ENCODE data around the gene MUC5B. TPM values are rescaled to one million over a fixed set of nuclear protein-coding genes. Genes with fewer than 3 reads are reported as not detected.
A peak's percentile ranks its signal among the peaks of the same experiment; 100 is the strongest.
"Not testable (repeated sequence)": the region's sequence is repeated elsewhere in the genome, so short reads cannot be mapped to it uniquely, and the experiment has no call there.

The MUC5B gene
- total RNA-seq, 2 donors from 2014 or later: not detected

DNA sequence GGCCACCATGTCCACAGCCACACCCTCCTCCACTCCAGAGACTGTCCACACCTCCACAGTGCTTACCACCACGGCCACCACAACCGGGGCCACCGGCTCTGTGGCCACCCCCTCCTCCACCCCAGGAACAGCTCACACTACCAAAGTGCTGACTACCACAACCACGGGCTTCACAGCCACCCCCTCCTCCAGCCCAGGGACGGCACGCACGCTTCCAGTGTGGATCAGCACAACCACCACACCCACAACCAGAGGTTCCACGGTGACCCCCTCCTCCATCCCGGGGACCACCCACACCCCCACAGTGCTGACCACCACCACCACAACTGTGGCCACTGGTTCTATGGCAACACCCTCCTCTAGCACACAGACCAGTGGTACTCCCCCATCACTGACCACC, 21.7 kb downstream of the MUC5B start:
- not testable (repeated sequence) for H3K27ac Mint-ChIP-seq; H3K9me3 Mint-ChIP-seq; DNase-seq (ENCODE audit: low spot score in 2 of 2); H3K36me3 Mint-ChIP-seq; ATAC-seq

DNA sequence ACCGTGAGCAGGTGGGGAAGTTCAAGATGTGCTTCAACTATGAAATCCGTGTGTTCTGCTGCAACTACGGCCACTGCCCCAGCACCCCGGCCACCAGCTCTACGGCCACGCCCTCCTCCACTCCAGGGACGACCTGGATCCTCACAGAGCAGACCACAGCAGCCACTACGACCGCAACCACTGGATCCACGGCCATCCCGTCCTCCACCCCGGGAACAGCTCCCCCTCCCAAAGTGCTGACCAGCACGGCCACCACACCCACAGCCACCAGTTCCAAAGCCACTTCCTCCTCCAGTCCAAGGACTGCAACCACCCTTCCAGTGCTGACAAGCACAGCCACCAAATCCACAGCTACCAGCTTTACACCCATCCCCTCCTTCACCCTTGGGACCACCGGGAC, 22.9 kb downstream of the MUC5B start:
- ATAC-seq; H3K9me3 Mint-ChIP-seq; H3K27ac Mint-ChIP-seq; H3K36me3 Mint-ChIP-seq; DNase-seq (ENCODE audit: low spot score in 2 of 2): not testable (repeated sequence)

DNA sequence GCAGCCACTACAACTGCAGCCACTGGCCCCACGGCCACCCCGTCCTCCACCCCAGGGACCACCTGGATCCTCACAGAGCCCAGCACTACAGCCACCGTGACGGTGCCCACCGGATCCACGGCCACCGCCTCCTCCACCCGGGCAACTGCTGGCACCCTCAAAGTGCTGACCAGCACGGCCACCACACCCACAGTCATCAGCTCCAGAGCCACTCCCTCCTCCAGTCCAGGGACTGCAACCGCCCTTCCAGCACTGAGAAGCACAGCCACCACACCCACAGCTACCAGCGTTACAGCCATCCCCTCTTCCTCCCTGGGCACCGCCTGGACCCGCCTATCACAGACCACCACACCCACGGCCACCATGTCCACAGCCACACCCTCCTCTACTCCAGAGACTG, 23.4 kb downstream of the MUC5B start:
- ATAC-seq: not testable (repeated sequence)

DNA sequence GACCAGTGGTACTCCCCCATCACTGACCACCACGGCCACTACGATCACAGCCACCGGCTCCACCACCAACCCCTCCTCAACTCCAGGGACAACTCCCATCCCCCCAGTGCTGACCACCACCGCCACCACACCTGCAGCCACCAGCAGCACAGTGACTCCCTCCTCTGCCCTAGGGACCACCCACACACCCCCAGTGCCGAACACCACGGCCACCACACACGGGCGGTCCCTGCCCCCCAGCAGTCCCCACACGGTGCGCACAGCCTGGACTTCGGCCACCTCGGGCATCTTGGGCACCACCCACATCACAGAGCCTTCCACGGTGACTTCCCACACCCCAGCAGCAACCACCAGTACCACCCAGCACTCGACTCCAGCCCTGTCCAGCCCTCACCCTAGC, 24.2 kb downstream of the MUC5B start:
- H3K36me3 Mint-ChIP-seq: peaks cover 0 to 12% of the 10 kb centered on the region in 2 donors
- not testable (repeated sequence) for H3K27ac Mint-ChIP-seq; DNase-seq (ENCODE audit: low spot score in 2 of 2); H3K9me3 Mint-ChIP-seq; ATAC-seq

More for the DNA sequence above, 23.4 kb downstream of the MUC5B start:
- H3K36me3 Mint-ChIP-seq: peaks cover 0 to 11% of the 10 kb centered on the region in 2 donors
- H3K9me3 Mint-ChIP-seq; DNase-seq (ENCODE audit: low spot score in 2 of 2); H3K27ac Mint-ChIP-seq: not testable (repeated sequence)

DNA sequence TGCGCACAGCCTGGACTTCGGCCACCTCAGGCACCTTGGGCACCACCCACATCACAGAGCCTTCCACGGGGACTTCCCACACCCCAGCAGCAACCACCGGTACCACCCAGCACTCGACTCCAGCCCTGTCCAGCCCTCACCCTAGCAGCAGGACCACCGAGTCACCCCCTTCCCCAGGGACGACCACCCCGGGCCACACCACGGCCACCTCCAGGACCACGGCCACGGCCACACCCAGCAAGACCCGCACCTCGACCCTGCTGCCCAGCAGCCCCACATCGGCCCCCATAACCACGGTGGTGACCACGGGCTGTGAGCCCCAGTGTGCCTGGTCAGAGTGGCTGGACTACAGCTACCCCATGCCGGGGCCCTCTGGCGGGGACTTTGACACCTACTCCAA, 26.1 kb downstream of the MUC5B start:
- not testable (repeated sequence) for H3K9me3 Mint-ChIP-seq; ATAC-seq; H3K27ac Mint-ChIP-seq; DNase-seq (ENCODE audit: low spot score in 2 of 2)
- peaks cover 0 to 12% of the 10 kb centered on the region in 2 donors for H3K36me3 Mint-ChIP-seq

DNA sequence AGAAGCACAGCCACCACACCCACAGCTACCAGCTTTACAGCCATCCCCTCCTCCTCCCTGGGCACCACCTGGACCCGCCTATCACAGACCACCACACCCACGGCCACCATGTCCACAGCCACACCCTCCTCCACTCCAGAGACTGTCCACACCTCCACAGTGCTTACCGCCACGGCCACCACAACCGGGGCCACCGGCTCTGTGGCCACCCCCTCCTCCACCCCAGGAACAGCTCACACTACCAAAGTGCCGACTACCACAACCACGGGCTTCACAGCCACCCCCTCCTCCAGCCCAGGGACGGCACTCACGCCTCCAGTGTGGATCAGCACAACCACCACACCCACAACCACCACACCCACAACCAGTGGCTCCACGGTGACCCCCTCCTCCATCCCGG, 27.5 kb downstream of the MUC5B start:
- H3K9me3 Mint-ChIP-seq; DNase-seq (ENCODE audit: low spot score in 2 of 2); ATAC-seq: not testable (repeated sequence)
- peaks cover 0 to 12% of the 10 kb centered on the region in 2 donors for H3K36me3 Mint-ChIP-seq
- H3K27ac Mint-ChIP-seq: peak overlapping the region; percentile 32 to 87

DNA sequence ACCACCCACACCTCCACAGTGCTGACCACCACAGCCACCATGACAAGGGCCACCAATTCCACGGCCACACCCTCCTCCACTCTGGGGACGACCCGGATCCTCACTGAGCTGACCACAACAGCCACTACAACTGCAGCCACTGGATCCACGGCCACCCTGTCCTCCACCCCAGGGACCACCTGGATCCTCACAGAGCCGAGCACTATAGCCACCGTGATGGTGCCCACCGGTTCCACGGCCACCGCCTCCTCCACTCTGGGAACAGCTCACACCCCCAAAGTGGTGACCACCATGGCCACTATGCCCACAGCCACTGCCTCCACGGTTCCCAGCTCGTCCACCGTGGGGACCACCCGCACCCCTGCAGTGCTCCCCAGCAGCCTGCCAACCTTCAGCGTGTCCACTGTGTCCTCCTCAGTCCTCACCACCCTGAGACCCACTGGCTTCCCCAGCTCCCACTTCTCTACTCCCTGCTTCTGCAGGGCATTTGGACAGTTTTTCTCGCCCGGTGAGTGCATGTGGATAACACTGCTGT, 28.4 kb downstream of the MUC5B start:
- Mint-ChIP-seq H3K9me3 (no peaks in the 10 kb centered on the region), H3K36me3 (peaks cover 0 to 9% of the 10 kb centered on the region in 2 donors), H3K27ac (peak overlapping the region in 1 of 2 donors; percentile 87)
- DNase-seq (ENCODE audit: low spot score in 2 of 2): no peak
- no peak for ATAC-seq

DNA sequence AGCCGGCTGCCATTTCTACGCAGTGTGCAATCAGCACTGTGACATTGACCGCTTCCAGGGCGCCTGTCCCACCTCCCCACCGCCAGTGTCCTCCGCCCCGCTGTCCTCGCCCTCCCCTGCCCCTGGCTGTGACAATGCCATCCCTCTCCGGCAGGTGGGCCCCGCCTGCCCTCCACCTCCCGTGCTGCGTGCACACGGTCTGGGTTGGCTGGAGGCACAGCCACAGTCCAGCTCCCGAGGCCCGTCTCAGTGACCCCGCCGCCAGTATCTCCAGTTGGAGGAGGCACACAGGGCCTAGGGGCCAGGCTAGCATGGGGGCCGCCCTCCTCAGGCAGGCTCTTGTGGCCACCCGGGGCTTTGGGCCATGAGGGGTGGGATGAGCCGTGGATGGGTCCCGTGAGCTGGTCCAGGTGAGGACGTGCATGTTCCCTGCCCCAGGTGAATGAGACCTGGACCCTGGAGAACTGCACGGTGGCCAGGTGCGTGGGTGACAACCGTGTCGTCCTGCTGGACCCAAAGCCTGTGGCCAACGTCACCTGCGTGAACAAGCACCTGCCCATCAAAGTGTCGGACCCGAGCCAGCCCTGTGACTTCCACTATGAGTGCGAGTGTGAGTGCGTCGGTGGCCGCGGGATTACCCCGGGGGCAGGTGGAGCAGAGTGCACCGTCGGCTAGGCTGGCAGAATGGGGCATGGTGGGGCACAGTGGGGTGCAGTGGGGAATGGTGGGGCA, 29.7 kb downstream of the MUC5B start:
- Mint-ChIP-seq H3K9me3 (no peaks in the 10 kb centered on the region), H3K27ac (no peak overlapping the region), H3K36me3 (peaks cover 0 to 7% of the 10 kb centered on the region in 2 donors)
- ATAC-seq (no peak), DNase-seq (ENCODE audit: low spot score in 2 of 2) (no peak)

DNA sequence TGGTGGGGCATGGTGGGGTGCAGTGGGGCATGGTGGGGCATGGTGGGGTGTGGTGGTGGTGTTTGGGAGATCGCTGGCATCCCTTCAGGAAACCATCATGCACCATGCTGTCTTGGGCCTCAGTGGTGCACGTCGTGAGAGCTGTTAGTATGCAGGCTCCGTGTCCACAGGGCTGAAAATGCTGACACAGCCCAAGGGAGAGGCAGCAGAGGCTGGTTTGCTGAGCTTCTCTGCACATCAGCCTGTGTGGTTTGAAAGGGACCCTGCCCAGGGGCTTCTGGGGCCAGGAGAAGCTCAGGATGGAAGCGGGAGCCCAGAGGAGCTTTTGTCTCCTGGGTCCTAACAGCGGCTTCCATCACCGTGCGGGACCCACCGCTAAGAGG, 30.2 kb downstream of the MUC5B start:
- H3K9me3 Mint-ChIP-seq: no peaks in the 10 kb centered on the region
- DNase-seq (ENCODE audit: low spot score in 2 of 2): no peak
- ATAC-seq: no peak
- H3K27ac Mint-ChIP-seq: no peak overlapping the region
- H3K36me3 Mint-ChIP-seq: peaks cover 0 to 7% of the 10 kb centered on the region in 2 donors

DNA sequence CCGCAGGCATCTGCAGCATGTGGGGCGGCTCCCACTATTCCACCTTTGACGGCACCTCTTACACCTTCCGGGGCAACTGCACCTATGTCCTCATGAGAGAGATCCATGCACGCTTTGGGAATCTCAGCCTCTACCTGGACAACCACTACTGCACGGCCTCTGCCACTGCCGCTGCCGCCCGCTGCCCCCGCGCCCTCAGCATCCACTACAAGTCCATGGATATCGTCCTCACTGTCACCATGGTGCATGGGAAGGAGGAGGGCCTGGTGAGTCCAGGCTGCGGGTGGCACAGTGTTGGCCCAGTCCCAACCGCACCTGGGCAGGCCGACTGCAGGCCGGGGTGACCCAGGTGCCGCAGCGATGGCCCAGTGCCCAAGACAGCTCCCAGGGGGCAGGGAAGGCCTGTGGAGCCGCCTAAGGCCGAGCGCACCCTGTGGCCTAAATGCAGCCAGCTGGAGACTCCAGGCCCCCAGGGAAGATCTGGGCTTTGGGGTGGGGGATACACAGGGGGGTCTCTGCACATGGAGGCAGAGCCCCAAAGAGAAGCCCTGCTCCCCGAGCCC, 31.3 kb downstream of the MUC5B start:
- no peaks in the 10 kb centered on the region for H3K9me3 Mint-ChIP-seq
- ATAC-seq (no peak), DNase-seq (ENCODE audit: low spot score in 2 of 2) (no peak)
- H3K36me3 Mint-ChIP-seq: peaks cover 0 to 7% of the 10 kb centered on the region in 2 donors
- no peak overlapping the region for H3K27ac Mint-ChIP-seq

DNA sequence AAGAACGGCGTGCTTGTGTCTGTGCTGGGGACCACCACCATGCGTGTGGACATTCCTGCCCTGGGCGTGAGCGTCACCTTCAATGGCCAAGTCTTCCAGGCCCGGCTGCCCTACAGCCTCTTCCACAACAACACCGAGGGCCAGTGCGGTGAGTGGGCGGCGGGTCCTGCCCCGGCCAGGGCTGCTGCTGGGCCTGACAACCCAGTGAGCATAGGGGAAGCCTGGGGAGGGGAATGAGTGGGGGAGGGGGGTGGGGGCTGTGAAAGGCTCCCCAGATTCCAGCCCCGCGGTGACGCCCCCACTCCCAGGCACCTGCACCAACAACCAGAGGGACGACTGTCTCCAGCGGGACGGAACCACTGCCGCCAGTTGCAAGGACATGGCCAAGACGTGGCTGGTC, 31.9 kb downstream of the MUC5B start:
- DNase-seq (ENCODE audit: low spot score in 2 of 2): no peak
- Mint-ChIP-seq H3K36me3 (peaks cover 0 to 7% of the 10 kb centered on the region in 2 donors), H3K27ac (no peak overlapping the region), H3K9me3 (no peaks in the 10 kb centered on the region)
- no peak for ATAC-seq

DNA sequence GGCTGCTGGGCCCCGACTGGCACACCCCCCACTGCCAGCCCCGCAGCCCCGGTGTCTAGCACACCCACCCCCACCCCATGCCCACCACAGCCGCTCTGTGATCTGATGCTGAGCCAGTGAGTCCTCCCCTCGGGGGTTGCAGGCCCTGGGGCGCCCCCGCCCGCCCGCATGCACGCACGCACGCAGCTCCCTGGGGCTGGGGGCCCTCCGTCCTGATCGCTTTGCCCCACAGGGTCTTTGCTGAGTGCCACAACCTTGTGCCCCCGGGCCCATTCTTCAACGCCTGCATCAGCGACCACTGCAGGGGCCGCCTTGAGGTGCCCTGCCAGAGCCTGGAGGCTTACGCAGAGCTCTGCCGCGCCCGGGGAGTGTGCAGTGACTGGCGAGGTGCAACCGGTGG, 32.3 kb downstream of the MUC5B start:
- no peaks in the 10 kb centered on the region for H3K9me3 Mint-ChIP-seq
- ATAC-seq (no peak), DNase-seq (ENCODE audit: low spot score in 2 of 2) (no peak)
- H3K36me3 Mint-ChIP-seq: peaks cover 0 to 7% of the 10 kb centered on the region in 2 donors
- H3K27ac Mint-ChIP-seq: no peak overlapping the region

DNA sequence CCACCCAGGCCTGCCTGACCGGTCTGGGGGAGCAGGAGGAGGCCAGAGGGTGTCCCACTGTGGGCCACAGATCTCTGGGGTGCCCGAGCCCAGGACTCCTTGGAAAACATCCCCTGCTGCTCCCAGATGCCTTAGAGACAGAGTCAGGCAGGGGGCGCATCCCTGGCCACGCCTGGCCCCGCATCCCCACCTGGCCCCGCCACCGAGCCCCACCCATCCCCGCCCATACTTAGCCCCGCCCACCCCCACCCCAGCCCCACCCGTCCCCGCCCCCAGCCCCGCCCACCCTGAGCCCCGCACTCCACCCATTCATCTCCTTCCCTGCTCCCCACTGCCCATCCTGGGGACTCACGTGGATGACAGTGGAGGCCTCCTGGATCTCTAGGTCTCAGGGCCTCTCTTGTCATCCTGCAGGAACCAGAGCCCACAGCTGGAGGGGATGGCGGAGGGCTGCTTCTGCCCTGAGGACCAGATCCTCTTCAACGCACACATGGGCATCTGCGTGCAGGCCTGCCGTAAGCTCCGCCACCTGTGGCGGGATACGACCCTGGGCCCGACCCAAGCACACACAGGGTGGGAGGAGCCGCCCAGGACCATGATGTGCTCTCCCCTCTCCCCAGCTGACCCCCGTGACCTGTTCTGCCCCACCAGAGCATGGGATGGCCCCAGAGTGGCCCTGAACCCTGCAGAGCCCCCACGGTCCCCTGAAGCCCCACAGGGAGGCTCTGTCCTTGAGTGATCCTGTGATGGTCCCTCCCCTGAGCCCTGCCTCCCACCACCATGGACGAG, 33.6 kb downstream of the MUC5B start:
- ATAC-seq (no peak), DNase-seq (ENCODE audit: low spot score in 2 of 2) (no peak)
- Mint-ChIP-seq H3K27ac (no peak overlapping the region), H3K9me3 (no peaks in the 10 kb centered on the region), H3K36me3 (no peaks in the 10 kb centered on the region)

DNA sequence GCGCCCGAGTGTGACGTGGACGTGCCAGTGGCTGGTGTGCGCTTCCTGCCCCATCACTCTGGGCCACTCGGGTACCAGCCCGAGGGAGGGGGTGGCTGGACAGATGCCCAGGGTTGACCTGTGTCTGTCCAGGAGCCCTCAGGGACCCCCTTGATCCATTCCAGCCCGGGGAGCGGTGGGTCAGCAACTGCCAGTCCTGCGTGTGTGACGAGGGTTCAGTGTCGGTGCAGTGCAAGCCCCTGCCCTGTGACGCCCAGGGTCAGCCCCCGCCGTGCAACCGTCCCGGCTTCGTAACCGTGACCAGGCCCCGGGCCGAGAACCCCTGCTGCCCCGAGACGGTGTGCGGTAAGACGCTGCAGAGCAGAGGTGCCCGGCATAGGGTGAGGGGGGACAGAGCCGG, 34.5 kb downstream of the MUC5B start:
- ATAC-seq (no peak), DNase-seq (ENCODE audit: low spot score in 2 of 2) (no peak)
- Mint-ChIP-seq H3K27ac (no peak overlapping the region), H3K9me3 (no peaks in the 10 kb centered on the region), H3K36me3 (no peaks in the 10 kb centered on the region)

DNA sequence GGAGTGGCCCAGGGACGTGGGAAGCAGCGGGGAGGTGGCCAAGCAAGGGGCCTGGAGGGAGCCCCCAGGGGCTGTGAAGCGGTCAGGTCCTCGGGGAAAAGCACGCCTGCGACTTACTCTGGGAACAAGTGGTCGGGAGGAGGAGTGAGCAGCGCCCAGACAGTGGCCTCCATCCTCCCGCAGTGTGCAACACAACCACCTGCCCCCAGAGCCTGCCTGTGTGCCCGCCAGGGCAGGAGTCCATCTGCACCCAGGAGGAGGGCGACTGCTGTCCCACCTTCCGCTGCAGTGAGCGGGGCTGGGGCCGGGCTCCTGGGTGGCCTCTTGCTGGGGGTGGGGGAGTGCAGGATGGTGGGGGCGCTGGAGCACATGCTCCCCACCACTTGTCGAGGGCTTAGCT, 35.0 kb downstream of the MUC5B start:
- ATAC-seq (no peak), DNase-seq (ENCODE audit: low spot score in 2 of 2) (no peak)
- Mint-ChIP-seq H3K36me3 (no peaks in the 10 kb centered on the region), H3K27ac (no peak overlapping the region), H3K9me3 (no peaks in the 10 kb centered on the region)

DNA sequence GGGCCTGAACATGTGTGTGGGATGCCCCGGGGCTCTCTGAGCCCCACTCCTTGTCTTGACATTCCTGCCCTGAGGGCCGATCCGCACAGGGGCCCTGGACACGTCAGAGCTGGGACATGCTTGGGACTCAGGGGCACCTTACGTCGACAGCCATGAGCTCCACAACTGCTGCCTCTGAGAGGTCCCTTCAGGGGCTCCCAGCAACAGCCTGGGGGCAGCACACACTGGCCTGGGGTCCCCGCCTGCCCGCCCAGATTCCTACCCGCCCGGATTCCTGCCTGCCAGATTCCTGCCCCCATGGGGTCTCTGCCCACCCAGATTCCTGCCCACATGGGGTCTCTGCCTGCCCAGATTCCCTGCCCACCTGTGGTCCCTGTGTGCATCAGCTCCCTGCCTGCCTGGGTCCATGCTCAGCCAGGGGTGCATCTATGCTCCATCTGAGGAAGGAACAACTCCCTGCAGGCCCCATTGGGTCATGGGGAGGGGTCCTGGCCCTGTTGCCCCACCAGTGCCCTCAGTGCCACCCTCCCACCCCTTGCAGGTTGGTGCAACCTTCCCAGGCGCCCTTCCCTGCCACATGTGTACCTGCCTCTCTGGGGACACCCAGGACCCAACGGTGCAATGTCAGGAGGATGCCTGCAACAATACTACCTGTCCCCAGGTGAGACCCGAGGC, 35.7 kb downstream of the MUC5B start:
- ATAC-seq: no peak
- Mint-ChIP-seq H3K36me3 (no peaks in the 10 kb centered on the region), H3K9me3 (no peaks in the 10 kb centered on the region), H3K27ac (no peak overlapping the region)
- DNase-seq (ENCODE audit: low spot score in 2 of 2): no peak

DNA sequence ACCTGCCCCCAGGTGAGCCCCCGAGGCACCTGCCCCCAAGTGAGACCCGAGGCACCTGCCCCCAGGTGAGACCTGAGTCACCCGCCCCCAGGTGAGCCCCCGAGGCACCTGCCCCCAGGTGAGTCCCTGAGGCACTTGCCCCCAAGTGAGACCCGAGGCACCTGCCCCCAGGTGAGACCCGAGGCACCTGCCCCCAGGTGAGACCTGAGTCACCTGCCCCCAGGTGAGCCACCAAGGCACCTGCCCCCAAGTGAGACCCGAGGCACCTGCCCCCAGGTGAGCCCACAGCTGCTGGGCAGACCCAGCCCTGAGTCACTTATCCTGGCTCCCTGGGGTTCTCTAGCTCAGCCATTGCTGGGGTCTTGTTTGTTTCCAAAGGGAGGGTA, 36.2 kb downstream of the MUC5B start:
- DNase-seq (ENCODE audit: low spot score in 2 of 2) (no peak), ATAC-seq (no peak)
- Mint-ChIP-seq H3K9me3 (no peaks in the 10 kb centered on the region), H3K27ac (peak overlapping the region in 1 of 2 donors; percentile 7), H3K36me3 (no peaks in the 10 kb centered on the region)

Measured in activated naive CD4-positive, alpha-beta T cell treated with anti-CD3 and anti-CD28 coated beads, Interleukin-2, amount 50 U/mL, for 72 hours (primary cell).